Heart left ventricle (tissue), 13 donors: ENCODE measurements around the gene CRADD.

Experiments
- POLR2A ChIP-seq, 2 donors: fragments of 450-650 bp; IDR thresholded peaks; one replicate each; pipeline ENCODE4 v1.6.1; 2017; ENCODE audit warnings: antibody characterized with exemption in 2 of 2, mild to moderate bottlenecking in 2 of 2, moderate library complexity in 2 of 2
- TF ChIP-seq, protein P1 (sequence below), 12 donors: fragments of 200-600 bp; sonication (generic) in 4 of 12; IDR thresholded peaks; one replicate each; pipeline versions ENCODE4 v1.5.0 to v1.8.0; 2018 to 2022; ENCODE audit warnings: antibody characterized with exemption in 12 of 12, mild to moderate bottlenecking in 5 of 12
- donor health status: ischemic (EF 13 %, LVEDD 7.1; RV severe dilation, severe dysfunction).
- donor health status: DM: no; HTN: yes; CAD: no.
- donor health status: DM: no; HTN: no; CAD: no.
- donor health status: ischemic (EF 25% LVEDD 6.9; RV normal size, moderate dysfunction).
- donor health status: ischemic (EF 25% LVEDD 5.7; RV mildly dilated, moderate dysfunction).
- donor health status: ischemic (EF 35%, LVEDD 5.7; RV mildly dilated, moderate dysfunction).
- donor health status: nonischemic (EF 11% LVEDD 7.7; RV severe dilation, severe dysfunction).
- donor health status: DM: yes; HTN: yes; CAD: no.
- donor health status: PGD.
- donor health status: ischemic (EF 29% LVEDD 5.4; RV normal size, mild dysfunction).
- donor health status: nonischemic (EF 23%, LVEDD 6.1; RV moderate dilation, normal function).

DNA sequence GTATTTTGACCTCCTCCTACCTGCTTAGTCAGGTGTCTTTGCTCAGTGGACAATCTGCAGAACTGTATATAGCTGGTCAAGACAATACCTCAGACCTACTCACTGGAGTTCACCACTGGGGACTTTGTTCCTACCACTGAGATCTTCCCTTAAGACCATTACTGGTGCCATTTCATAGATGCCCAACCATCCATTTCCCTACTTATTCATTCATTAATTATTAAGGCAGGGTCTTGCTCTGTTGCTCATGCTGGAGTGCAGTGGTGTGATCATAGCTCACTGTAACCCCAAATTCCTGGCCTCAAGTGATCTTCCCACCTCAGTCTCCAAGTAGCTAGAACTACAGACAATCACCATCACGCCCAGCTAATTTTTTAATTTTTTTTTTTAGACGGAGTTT is 22.8 kb upstream of the CRADD start:
- TF ChIP-seq, protein P1, sequence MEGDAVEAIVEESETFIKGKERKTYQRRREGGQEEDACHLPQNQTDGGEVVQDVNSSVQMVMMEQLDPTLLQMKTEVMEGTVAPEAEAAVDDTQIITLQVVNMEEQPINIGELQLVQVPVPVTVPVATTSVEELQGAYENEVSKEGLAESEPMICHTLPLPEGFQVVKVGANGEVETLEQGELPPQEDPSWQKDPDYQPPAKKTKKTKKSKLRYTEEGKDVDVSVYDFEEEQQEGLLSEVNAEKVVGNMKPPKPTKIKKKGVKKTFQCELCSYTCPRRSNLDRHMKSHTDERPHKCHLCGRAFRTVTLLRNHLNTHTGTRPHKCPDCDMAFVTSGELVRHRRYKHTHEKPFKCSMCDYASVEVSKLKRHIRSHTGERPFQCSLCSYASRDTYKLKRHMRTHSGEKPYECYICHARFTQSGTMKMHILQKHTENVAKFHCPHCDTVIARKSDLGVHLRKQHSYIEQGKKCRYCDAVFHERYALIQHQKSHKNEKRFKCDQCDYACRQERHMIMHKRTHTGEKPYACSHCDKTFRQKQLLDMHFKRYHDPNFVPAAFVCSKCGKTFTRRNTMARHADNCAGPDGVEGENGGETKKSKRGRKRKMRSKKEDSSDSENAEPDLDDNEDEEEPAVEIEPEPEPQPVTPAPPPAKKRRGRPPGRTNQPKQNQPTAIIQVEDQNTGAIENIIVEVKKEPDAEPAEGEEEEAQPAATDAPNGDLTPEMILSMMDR (IDR thresholded peaks at IDR 0.05): no peak
- no peak for TF ChIP-seq POLR2A (IDR thresholded peaks at IDR 0.05)
